OCI-LY3 (cell line): ENCODE results near the gene IL18R1.

ENCODE experiments used
- H2AFZ ChIP-seq: fragments of 200-600, 300-600 bp; shearing (Covaris generic); 2 replicates; pipeline ENCODE4 v1.6.0; 2014; ENCODE audit warnings: antibody characterized with exemption, low read depth, low read length
- H3K27ac ChIP-seq: fragments of 200-600, 300-600 bp; sonication (generic); 2 replicates; pipeline ENCODE4 v1.5.1; 2014; ENCODE audit warnings: mild to moderate bottlenecking, low read length, moderate library complexity, mixed read lengths
- H3K27me3 ChIP-seq: fragments of 200-600, 300-600 bp; sonication (generic); 2 replicates; pipeline ENCODE4 v1.6.1; 2014; ENCODE audit warnings: low read depth, low read length, mixed read lengths
- H3K36me3 ChIP-seq: fragments of 200-600, 300-600 bp; sonication (generic); replicated peaks from 2 replicates; pipeline ENCODE3; 2014; ENCODE audit warnings: low read depth, low read length, mixed read lengths
- H3K4me1 ChIP-seq: fragments of 300-600, 200-600 bp; sonication (generic); 2 replicates; pipeline ENCODE4 v1.6.1; 2014; ENCODE audit warnings: low read length, mixed read lengths
- H3K4me2 ChIP-seq: fragments of 200-600, 300-600 bp; sonication (generic); 2 replicates; pipeline ENCODE4 v1.6.1; 2014; ENCODE audit warnings: low read length, mixed read lengths
- H3K4me3 ChIP-seq: fragments of 300-600, 200-600 bp; sonication (generic); 2 replicates; pipeline ENCODE4 v1.5.1; 2014; ENCODE audit warnings: antibody characterized with exemption, mild to moderate bottlenecking, low read length, moderate library complexity
- H3K79me2 ChIP-seq: fragments of 300-600, 200-600 bp; shearing (Covaris generic); 2 replicates; pipeline ENCODE4 v1.6.1; 2014; ENCODE audit warnings: mild to moderate bottlenecking, low read length, mixed read lengths
- H3K9ac ChIP-seq: fragments of 300-600, 200-600 bp; shearing (Covaris generic); 2 replicates; pipeline ENCODE4 v1.6.0; 2014; ENCODE audit warnings: mild to moderate bottlenecking, low read length, moderate library complexity
- H3K9me3 ChIP-seq: fragments of 200-600, 300-600 bp; shearing (Covaris generic); 2 replicates; pipeline ENCODE4 v1.6.1; 2014; ENCODE audit warnings: low read length, mixed read lengths; ENCODE audit not compliant: insufficient read depth
- H4K20me1 ChIP-seq: fragments of 200-600, 300-600 bp; sonication (generic); 2 replicates; pipeline ENCODE4 v1.6.1; 2016; ENCODE audit warnings: low read length, mixed read lengths; ENCODE audit not compliant: insufficient read depth
- EZH2phosphoT487 ChIP-seq: fragments of 200-600 bp; shearing (Covaris generic); IDR thresholded peaks from 2 replicates; pipeline ENCODE4 v1.6.1; 2018; ENCODE audit warnings: antibody characterized with exemption, mixed run types, low read depth
- TF ChIP-seq, protein P1 (sequence below): fragments of 200-600, 300-600 bp; sonication (generic); IDR thresholded peaks from 2 replicates; pipeline ENCODE4 v1.5.1; 2014; ENCODE audit warnings: antibody characterized with exemption, low read length, low read depth

IL18R1 gene

DNA sequence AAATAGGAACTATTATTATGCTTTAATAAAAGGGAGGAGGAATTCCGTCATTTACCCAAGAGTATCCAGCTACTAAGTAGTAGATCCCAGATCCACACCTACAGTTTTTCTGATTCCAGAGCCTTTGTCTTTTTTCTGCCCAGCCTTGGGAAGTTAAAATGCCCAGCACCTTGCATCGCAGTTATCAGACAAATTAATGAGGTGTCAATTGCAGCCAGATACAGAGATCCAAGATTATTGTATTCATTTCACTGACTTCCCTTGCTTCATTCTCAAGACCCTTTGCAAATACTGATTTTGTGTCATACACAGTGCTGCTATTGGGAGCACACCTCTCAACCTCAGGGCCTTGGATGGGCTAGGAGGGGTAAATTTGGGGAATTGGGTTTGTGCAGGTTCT, 1.1 kb downstream of the IL18R1 start:
- H3K27me3 ChIP-seq: no peaks in the 10 kb centered on the region
- H4K20me1 ChIP-seq: no peaks in the 10 kb centered on the region
- H3K9ac ChIP-seq: peak overlapping the region; percentile 73; the same call in 1 of the 2 replicates
- no peak overlapping the region for H2AFZ ChIP-seq
- peak overlapping the region; percentile 82 for H3K4me3 ChIP-seq
- H3K4me1 ChIP-seq: peaks cover 45% of the 10 kb centered on the region
- H3K27ac ChIP-seq: no peak overlapping the region
- peak overlapping the region; percentile 80 for H3K4me2 ChIP-seq
- H3K79me2 ChIP-seq: no peaks in the 10 kb centered on the region
- no peaks in the 10 kb centered on the region for H3K9me3 ChIP-seq
- TF ChIP-seq, protein P1, sequence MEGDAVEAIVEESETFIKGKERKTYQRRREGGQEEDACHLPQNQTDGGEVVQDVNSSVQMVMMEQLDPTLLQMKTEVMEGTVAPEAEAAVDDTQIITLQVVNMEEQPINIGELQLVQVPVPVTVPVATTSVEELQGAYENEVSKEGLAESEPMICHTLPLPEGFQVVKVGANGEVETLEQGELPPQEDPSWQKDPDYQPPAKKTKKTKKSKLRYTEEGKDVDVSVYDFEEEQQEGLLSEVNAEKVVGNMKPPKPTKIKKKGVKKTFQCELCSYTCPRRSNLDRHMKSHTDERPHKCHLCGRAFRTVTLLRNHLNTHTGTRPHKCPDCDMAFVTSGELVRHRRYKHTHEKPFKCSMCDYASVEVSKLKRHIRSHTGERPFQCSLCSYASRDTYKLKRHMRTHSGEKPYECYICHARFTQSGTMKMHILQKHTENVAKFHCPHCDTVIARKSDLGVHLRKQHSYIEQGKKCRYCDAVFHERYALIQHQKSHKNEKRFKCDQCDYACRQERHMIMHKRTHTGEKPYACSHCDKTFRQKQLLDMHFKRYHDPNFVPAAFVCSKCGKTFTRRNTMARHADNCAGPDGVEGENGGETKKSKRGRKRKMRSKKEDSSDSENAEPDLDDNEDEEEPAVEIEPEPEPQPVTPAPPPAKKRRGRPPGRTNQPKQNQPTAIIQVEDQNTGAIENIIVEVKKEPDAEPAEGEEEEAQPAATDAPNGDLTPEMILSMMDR: no peak
- no peak for TF ChIP-seq EZH2phosphoT487
- no peaks in the 10 kb centered on the region for H3K36me3 ChIP-seq

DNA sequence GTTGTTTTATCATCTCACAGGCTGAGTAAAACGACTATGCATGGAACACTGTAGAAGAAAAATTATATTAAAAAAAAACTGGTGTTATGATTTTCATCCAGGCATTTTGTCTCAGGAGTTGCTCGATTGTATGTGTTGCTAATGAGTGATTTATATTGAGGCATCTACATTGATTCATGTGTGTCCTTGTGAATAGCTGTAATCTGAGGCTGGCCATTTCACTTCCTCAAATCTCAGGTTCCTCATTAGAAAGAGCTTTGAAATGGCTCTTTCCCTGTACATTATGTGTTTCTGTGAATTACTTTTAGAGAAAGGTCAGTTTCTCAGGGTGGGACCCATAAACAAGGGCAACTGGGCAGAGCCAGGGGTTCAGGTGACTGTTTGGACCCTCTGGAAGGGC, 2.3 kb downstream of the IL18R1 start:
- Histone ChIP-seq H3K9ac (no peak overlapping the region), H3K4me1 (peaks cover 45% of the 10 kb centered on the region), H3K4me2 (peak overlapping the region; percentile 52), H3K27me3 (no peaks in the 10 kb centered on the region), H3K79me2 (no peaks in the 10 kb centered on the region), H2AFZ (no peak overlapping the region; the same call in 1 of the 2 replicates), H3K4me3 (peak overlapping the region; percentile 37), H3K9me3 (no peaks in the 10 kb centered on the region), H3K36me3 (peaks cover 6% of the 10 kb centered on the region), H3K27ac (peak overlapping the region; percentile 14; the same call in 1 of the 2 replicates), H4K20me1 (no peaks in the 10 kb centered on the region)
- no peak for TF ChIP-seq EZH2phosphoT487
- TF ChIP-seq, protein P1: no peak

DNA sequence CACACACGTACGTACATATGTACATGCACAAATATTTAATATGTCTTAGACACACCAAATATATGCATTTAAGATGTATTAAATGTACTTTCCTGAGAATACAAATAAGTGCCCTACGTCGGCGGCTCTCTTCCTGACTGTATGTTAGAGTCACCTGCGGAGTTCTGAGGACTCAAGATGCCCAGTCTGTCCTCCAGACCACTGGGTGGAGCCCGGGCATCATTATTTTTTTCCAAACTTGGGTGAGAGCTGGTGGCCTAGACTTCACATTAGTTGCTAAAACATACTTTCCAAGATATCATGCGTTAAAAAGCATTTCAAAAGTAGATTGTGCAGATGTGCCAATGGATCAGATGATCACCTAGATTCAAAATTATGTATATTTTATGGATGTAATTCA, 2.9 kb downstream of the IL18R1 start:
- H3K9me3 ChIP-seq: no peaks in the 10 kb centered on the region
- H3K27ac ChIP-seq: no peak overlapping the region
- H4K20me1 ChIP-seq: no peaks in the 10 kb centered on the region
- no peak overlapping the region for H3K4me3 ChIP-seq
- H3K79me2 ChIP-seq: no peaks in the 10 kb centered on the region
- H3K4me1 ChIP-seq: peaks cover 45% of the 10 kb centered on the region
- H3K36me3 ChIP-seq: peaks cover 11% of the 10 kb centered on the region
- no peak overlapping the region for H3K9ac ChIP-seq
- TF ChIP-seq EZH2phosphoT487: no peak
- TF ChIP-seq, protein P1: peak; percentile 25; the same call in 1 of the 2 replicates
- no peaks in the 10 kb centered on the region for H3K27me3 ChIP-seq
- no peak overlapping the region for H2AFZ ChIP-seq
- H3K4me2 ChIP-seq: peak overlapping the region; percentile 52

DNA sequence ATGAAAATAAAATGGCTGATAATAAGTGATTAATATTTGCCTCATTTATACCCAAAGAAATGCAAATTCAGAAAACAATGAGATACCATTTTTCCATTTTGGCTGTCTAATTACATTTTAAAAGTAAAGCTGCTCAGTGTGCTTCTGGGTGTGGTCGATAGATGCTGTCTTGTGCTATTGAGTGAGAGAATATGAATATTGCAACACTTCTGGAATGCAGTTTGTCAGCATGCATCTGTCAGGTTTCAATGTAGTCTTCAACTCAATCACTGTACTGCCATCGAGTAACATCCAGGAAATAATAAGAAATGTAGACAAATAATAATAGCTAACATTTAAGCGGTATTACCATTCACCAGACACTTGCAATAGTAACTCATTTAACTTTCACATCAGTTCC, 3.9 kb downstream of the IL18R1 start:
- no peaks in the 10 kb centered on the region for H4K20me1 ChIP-seq
- H3K9ac ChIP-seq: no peak overlapping the region
- H3K9me3 ChIP-seq: peaks cover 7% of the 10 kb centered on the region
- no peaks in the 10 kb centered on the region for H3K27me3 ChIP-seq
- TF ChIP-seq, protein P1: no peak
- TF ChIP-seq EZH2phosphoT487: no peak
- no peak overlapping the region for H3K4me2 ChIP-seq
- no peak overlapping the region for H2AFZ ChIP-seq
- H3K36me3 ChIP-seq: peaks cover 22% of the 10 kb centered on the region
- H3K79me2 ChIP-seq: no peaks in the 10 kb centered on the region
- H3K4me3 ChIP-seq: no peak overlapping the region
- H3K4me1 ChIP-seq: peaks cover 45% of the 10 kb centered on the region
- H3K27ac ChIP-seq: no peak overlapping the region
